ENCODE measurements around the gene PSTPIP1.

- TF ChIP-seq CTCF (IDR thresholded peaks at IDR 0.05) (no peak), POLR2A (IDR thresholded peaks at IDR 0.05) (no peak), POLR2AphosphoS5 (IDR thresholded peaks at IDR 0.05; ENCODE audit: insufficient read depth in 1 of 2, low read depth in 1 of 2) (no peak)
Measured at GRCh38 chr15:77028451-77029165, 33.7 kb downstream of the PSTPIP1 start.

All from vagina (tissue), 2 donors.